ENCODE data around the gene CDH23. TPM values are rescaled to one million over a fixed set of nuclear protein-coding genes. Genes with fewer than 3 reads are reported as not detected.

CDH23 gene
- total RNA-seq, 4 donors from 2014 or later, result 7.1 to 56.2 (median 25.4) TPM

GRCh38 chr10:71427246-71427645, 30.5 kb downstream of the CDH23 start:
- H3K4me3 ChIP-seq, result no peak overlapping the region
- no peaks in the 10 kb centered on the region for H3K4me1 ChIP-seq
- no peak overlapping the region for H3K27ac ChIP-seq
- DNase-seq, result no peak
- H3K27me3 ChIP-seq, result no peaks in the 10 kb centered on the region
- H3K36me3 ChIP-seq, result no peaks in the 10 kb centered on the region
- intact Hi-C loops (cut with DNase I; ENCODE audit: low total_unique reads), result no loop called here
- TF ChIP-seq CTCF (IDR thresholded peaks at IDR 0.05), result no peak
- TF ChIP-seq POLR2A (IDR thresholded peaks at IDR 0.05), result no peak
- no peaks in the 10 kb centered on the region for H3K9me3 ChIP-seq

- H3K27ac ChIP-seq, result no peak overlapping the region
- no peaks in the 10 kb centered on the region for H3K27me3 ChIP-seq
- intact Hi-C loops (cut with DNase I; ENCODE audit: low total_unique reads), result no loop called here
- DNase-seq, result no peak
- no peaks in the 10 kb centered on the region for H3K36me3 ChIP-seq
- H3K4me3 ChIP-seq, result no peak overlapping the region
- TF ChIP-seq CTCF (IDR thresholded peaks at IDR 0.05) (no peak), POLR2A (IDR thresholded peaks at IDR 0.05) (no peak)
- H3K4me1 ChIP-seq, result no peaks in the 10 kb centered on the region
- no peaks in the 10 kb centered on the region for H3K9me3 ChIP-seq
Measured at GRCh38 chr10:71429304-71429703, 32.6 kb downstream of the CDH23 start.

- no peak for DNase-seq
- Histone ChIP-seq H3K27me3 (no peaks in the 10 kb centered on the region), H3K36me3 (no peaks in the 10 kb centered on the region), H3K9me3 (no peaks in the 10 kb centered on the region), H3K4me3 (no peak overlapping the region), H3K4me1 (no peaks in the 10 kb centered on the region), H3K27ac (no peak overlapping the region)
- intact Hi-C loops (cut with DNase I; ENCODE audit: low total_unique reads), result no loop called here
- TF ChIP-seq CTCF (IDR thresholded peaks at IDR 0.05), result no peak
- TF ChIP-seq POLR2A (IDR thresholded peaks at IDR 0.05), result no peak
Measured at GRCh38 chr10:71429929-71430328, 33.2 kb downstream of the CDH23 start.

GRCh38 chr10:71431239-71432100, 34.8 kb downstream of the CDH23 start:
- H3K27me3 ChIP-seq, result no peaks in the 10 kb centered on the region
- TF ChIP-seq POLR2A (IDR thresholded peaks at IDR 0.05), result no peak
- TF ChIP-seq CTCF (IDR thresholded peaks at IDR 0.05), result no peak
- H3K4me1 ChIP-seq, result no peaks in the 10 kb centered on the region
- intact Hi-C loops (cut with DNase I; ENCODE audit: low total_unique reads), result no loop called here
- H3K4me3 ChIP-seq, result no peak overlapping the region
- DNase-seq, result no peak
- H3K36me3 ChIP-seq, result no peaks in the 10 kb centered on the region
- no peak overlapping the region for H3K27ac ChIP-seq
- no peaks in the 10 kb centered on the region for H3K9me3 ChIP-seq

- TF ChIP-seq CTCF (IDR thresholded peaks at IDR 0.05), result no peak
- no peak for TF ChIP-seq POLR2A (IDR thresholded peaks at IDR 0.05)
- no peaks in the 10 kb centered on the region for H3K4me1 ChIP-seq
- H3K27ac ChIP-seq, result no peak overlapping the region
- no peaks in the 10 kb centered on the region for H3K36me3 ChIP-seq
- no peaks in the 10 kb centered on the region for H3K27me3 ChIP-seq
- no peaks in the 10 kb centered on the region for H3K9me3 ChIP-seq
- intact Hi-C loops (cut with DNase I; ENCODE audit: low total_unique reads), result no loop called here
- DNase-seq, result no peak
- no peak overlapping the region for H3K4me3 ChIP-seq
Measured at GRCh38 chr10:71432101-71432905, 35.6 kb downstream of the CDH23 start.

Data from uterus (tissue), 4 donors.